Measurements from ENCODE around the gene HOXD3.

HOXD3 gene

DNA sequence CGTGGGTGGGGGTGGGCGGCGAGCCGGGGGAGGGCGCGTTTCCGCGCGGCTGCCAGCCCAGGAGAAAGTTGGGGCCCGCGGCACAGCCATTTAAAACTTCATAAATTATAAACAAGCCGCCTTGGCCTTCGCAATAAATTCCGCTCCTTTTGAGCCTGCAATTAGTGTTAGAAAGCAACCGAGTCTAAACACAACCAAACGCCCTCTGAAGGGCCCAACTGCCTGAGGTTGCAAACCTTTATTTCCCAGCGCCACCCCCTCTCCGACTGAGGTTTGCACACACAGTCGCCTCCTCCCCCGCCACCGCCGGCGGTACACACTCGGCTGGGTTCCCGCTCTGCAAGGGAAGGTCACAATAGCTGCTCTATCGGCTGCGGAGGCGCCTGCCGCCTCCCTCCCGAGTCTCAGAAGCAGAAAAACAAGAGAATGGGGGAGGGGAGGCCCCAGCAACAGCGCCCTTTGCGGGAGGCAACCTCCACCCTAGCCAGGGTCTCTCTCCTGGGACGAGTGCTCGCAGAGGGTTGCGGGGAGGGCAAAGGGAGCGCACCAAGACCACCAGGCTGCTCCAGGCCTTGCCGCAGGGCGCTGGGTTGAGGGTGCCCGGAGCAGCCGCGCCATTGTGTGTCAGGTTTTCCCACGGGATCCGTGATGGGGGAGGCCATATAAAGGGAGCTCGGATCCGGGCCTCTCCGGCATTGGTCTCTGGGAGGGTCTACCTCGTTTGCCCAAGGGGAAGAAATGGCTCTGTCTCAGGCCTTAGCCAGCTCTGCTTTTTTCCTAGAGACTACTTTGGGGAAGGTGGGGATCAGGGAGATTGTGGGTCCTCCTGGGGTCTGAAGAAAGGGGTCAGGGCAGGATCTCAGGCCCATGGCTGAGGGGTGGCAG lies 18.0 kb downstream of the HOXD3 start:
- DNase-seq: peak in 46 of 56 donors; percentile 6 to 79 (median 52)

GRCh38 chr2:176175709-176176607 lies 18.9 kb downstream of the HOXD3 start:
- peak in 4 of 56 donors; percentile 20 to 31 (median 20) for DNase-seq

DNA sequence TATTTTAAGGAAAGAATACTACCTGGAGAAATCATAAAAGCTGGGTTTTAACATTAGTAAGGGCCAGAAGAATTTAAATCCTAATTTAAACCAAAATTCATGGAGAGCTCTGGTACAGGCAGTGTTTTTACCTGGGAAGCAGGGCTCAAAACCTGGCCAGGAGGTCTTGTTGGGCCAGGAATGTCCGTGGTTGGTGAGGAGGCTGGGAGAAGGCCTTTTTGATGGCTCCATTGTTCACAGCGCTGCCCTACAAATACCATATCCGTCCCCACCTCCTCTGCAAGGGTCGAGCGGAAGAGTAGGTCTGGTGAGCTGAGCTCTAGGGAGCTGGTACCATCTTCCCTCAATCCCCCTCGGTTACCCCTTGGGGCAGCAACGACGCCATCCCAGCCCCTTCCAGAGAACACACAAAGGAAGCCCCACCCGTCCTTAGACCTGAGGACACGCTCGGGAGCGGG lies 20.5 kb downstream of the HOXD3 start:
- no peak for DNase-seq

- DNase-seq: peak in 1 of 56 donors; percentile 27
These were observed 21.1 kb downstream of the HOXD3 start for GRCh38 chr2:176178038-176178756.

DNA sequence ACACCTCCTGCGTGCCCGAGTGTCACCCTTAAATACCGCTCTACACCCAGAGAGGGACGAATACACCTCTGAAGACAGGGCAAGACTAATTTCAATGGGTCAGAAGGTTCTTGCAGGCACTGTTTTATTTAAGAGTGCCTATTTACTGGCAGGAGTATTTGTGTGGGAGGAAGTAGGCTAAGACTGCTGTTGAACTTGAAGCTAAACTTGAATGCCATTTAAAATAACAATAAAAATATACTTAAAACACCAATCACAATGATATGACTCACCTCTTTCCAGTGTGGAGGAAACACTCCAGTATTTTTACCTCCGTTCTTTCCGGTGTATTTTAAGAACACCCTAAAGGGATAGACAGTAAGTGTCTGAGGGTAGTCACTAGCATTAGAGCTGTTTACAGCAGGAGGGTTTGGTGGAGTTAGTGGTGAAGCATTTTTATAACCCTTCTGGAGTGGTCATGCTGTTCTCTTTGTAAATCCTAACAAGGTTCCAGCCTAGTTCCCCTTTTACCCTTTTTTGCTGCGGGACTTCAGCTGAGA lies 21.7 kb downstream of the HOXD3 start:
- no peak for DNase-seq

DNA sequence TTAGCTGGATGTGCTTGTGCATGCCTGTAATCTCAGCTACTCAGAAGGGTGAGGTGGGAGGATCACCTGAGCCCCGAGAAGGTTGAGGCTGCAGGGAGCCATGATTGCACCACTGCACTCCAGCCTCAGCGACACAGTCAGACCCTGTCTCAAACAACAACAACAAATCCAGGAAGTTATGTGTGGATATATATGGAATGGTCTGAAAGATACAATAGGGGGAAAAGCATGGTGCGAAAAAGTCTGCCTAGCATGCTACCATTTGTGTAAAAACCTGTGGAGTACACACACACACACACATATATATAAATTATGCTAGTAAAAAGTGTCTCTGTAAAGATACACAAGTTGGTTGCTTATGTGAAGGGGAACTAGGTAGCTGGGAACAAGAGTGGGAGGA lies 24.4 kb downstream of the HOXD3 start:
- no peak for DNase-seq

- DNase-seq: no peak
These were observed 25.6 kb downstream of the HOXD3 start for GRCh38 chr2:176182671-176183070.

DNA sequence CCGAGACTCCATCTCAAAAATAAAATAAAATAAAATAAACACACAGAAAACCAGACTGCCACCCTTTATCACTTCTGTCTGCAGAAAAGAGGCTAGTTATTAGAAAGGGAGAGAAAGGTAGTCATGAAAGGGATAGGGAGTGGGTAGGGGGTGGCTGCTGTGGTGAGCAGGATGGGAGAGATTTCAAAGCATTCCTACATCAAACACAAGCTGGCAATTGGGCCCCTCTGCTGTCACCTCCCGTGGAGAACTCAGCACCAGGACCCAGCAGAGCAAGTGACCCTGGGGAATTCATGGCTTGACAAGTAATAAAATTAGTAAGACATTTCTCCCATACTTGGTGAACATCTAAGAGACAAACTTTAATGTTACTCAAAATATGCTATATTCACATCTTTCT lies 27.6 kb downstream of the HOXD3 start:
- DNase-seq: no peak

DNA sequence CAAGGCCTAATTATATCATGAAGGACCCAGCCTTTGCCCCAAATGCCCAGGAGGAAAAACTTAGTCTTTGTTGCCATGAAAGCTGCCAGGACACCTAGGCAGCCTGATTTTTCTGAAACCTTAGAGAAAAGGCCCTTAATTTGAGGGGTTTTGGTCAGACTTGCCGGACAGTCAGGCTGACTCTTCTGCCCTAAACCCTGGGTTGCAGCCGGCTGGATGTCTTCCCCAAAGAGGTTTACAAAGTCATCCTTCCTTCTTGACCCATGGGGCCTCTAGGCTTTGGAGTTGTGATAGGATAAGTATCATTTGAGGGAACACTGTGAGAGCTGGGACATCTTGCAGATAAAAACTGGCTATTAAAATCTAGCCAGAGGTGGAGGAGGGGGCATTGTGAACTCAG lies 28.9 kb downstream of the HOXD3 start:
- no peak for DNase-seq

GRCh38 chr2:176187200-176187898 lies 30.2 kb downstream of the HOXD3 start:
- DNase-seq: peak in 4 of 56 donors; percentile 9 to 14 (median 10)

DNA sequence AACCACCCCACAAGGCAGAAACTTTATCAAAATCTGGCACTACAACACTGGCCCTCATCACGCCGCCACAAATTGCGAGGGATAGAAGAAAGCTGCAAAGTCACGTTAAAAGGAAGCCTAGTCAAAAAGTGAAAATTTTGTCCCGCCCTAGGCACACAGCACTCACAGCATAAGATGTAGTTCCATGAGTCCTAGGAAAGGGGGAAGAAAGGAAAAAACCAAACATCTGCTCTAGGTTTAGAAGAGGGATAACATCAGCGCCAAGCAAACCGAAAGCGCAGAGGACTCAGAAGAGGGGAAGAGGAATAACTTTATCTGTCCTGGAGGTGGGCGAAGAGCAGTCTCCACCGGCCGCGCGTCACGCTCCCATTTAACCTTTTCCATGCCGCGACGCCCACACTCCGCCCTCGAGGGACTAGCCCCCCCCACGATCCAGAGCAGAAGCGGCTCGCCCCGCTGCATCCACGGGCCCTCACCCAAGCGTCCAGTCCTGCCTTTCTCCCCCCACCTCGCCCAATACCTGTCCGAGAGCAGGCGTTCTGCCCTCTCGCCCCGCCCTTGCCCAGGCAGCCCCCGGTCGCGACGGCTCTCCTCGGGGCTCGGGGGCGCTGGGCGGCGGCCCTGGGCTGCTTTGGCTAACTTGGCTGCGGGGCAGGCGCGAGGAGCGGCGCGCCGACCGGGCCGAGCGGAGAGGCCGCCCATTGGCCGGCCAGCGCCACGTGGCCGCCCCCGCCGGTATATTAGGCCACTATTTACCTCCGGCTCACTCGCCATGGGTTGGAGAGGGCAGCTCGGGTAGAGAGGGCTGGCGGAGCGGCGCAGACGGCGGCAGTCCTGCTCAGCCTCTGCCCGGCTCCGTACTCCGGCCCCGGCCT lies 31.0 kb downstream of the HOXD3 start, which contains the start of gene HOXD1:
HOXD1 (plus strand) TSS at position 770 of the 875 bp plus-strand sequence. CDS start 134 bp downstream, outside the sequence.
- DNase-seq: peak in 35 of 56 donors; percentile 3 to 76 (median 34)

GRCh38 chr2:176188774-176189680 lies 31.9 kb downstream of the HOXD3 start:
- peak in 1 of 56 donors; percentile 9 for DNase-seq

DNA sequence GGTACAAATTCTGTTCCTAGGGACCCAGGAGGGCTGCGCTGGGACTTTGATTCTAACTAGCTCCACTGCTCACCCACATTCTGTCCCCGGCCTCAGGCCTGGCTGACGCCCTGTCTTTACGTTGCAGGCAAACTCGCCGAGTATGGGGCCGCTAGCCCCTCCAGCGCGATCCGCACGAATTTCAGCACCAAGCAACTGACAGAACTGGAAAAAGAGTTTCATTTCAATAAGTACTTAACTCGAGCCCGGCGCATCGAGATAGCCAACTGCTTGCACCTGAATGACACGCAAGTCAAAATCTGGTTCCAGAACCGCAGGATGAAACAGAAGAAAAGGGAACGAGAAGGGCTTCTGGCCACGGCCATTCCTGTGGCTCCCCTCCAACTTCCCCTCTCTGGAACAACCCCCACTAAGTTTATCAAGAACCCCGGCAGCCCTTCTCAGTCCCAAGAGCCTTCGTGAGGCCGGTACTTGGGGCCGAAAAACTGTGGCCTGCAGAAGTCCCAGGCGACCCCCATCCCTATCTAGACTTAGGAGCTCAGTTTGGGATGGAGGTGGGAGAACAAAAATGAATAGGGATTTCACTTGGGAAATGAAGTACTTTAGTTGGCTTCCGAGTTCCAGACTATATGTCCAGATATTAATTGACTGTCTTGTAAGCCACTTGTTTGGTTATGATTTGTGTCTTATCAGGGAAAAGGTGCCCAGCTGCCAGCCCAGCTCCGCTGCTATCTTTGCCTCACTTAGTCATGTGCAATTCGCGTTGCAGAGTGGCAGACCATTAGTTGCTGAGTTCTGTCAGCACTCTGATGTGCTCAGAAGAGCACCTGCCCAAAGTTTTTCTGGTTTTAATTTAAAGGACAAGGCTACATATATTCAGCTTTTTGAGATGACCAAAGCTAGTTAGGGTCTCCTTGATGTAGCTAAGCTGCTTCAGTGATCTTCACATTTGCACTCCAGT lies 32.9 kb downstream of the HOXD3 start:
- peak in 2 of 56 donors; percentile 6 to 8 for DNase-seq

GRCh38 chr2:176192351-176192750 lies 35.2 kb downstream of the HOXD3 start:
- no peak for DNase-seq

- no peak for DNase-seq
These were observed 35.9 kb downstream of the HOXD3 start for GRCh38 chr2:176193048-176193447.

- DNase-seq: no peak
These were observed 42.8 kb downstream of the HOXD3 start for GRCh38 chr2:176199902-176200301.

- DNase-seq: no peak
These were observed 43.9 kb downstream of the HOXD3 start for GRCh38 chr2:176200971-176201370.
